Activated T-cell treated with anti-CD3 and anti-CD28 coated beads, Interleukin-2, amount 50 U/mL, for 1 hour (primary cell): Measurements from ENCODE around the gene TRAF3IP1.

Source experiments
- DNase-seq: peaks from one replicate; pipeline ENCODE4 v3.0.0-alpha.2; 2020

The TRAF3IP1 gene

DNA sequence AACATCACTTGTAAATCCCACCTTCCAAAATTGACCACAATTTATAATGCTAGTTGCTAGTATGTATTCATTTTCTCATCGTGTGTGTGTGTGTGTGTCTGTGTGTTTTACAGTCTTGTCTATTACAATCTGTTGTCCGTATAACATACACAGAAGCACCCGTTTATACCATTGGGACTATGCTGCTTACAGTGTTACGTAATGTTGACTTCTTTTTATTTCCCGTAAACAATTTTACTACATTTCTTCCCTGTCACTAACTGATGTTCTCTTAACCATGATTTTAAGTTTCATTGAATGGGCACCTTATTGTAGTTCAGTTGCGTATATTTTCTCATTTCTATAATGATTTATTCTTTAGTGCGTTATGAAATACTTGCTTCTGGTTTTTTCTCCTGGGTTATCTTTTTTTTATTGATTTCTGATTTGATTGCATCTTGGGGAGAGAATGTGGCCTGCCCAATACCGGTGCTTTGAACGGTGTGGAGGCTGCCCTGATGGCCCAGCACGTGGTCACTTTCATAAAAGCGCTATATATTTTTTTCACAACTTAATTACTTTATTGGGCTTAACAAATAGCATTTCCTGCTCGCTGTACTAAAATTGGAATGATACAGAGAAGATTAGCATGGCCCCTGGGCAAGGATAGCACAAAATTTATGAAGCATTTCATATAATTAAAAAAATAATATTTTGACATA lies 91.9 kb downstream of the TRAF3IP1 start:
- DNase-seq, result no peak

- no peak for DNase-seq
Measured at GRCh38 chr2:238413368-238413767, 93.0 kb downstream of the TRAF3IP1 start.

GRCh38 chr2:238415036-238415764 lies 94.9 kb downstream of the TRAF3IP1 start:
- DNase-seq, result no peak

GRCh38 chr2:238415893-238416292 lies 95.6 kb downstream of the TRAF3IP1 start:
- DNase-seq, result no peak

DNA sequence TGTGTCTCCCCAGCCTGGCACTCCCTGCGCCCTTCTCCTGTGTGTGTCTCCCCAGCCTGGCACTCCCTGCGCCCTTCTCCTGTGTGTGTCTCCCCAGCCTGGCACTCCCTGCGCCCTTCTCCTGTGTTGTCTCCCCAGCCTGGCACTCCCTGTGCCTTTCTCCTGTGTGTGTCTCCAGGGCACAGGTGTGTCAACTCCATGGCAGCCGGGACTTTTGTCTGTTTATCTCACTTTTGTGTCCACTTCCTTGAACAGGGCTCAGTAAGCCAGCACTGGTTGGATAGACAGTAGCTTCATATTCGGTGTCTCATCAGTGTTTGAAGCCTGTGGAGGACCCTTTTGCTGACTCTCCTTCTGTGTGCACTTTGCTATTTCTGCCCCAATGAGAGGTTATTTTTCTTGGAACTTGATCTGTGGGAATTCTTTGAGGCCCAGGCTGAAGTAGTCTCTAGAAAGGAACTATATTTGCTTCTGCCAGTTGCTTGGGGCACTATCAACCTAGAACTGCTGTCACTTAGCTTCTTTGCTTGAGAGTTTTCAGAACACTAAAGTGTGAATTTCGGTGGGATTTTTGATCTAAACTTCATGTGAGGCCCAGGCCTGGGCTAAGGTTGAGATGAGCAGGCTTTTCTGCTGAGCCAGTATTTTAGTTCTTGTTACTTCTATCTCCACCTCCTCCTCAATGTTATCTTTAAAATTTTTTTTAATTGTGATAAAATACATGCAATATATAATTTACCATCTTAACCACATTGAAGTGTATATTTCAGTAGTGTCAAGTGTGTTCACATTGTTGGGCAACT lies 98.1 kb downstream of the TRAF3IP1 start:
- DNase-seq, result no peak

GRCh38 chr2:238418999-238419546 lies 98.8 kb downstream of the TRAF3IP1 start:
- DNase-seq, result no peak

GRCh38 chr2:238420442-238420841 lies 100.1 kb downstream of the TRAF3IP1 start:
- no peak for DNase-seq

DNA sequence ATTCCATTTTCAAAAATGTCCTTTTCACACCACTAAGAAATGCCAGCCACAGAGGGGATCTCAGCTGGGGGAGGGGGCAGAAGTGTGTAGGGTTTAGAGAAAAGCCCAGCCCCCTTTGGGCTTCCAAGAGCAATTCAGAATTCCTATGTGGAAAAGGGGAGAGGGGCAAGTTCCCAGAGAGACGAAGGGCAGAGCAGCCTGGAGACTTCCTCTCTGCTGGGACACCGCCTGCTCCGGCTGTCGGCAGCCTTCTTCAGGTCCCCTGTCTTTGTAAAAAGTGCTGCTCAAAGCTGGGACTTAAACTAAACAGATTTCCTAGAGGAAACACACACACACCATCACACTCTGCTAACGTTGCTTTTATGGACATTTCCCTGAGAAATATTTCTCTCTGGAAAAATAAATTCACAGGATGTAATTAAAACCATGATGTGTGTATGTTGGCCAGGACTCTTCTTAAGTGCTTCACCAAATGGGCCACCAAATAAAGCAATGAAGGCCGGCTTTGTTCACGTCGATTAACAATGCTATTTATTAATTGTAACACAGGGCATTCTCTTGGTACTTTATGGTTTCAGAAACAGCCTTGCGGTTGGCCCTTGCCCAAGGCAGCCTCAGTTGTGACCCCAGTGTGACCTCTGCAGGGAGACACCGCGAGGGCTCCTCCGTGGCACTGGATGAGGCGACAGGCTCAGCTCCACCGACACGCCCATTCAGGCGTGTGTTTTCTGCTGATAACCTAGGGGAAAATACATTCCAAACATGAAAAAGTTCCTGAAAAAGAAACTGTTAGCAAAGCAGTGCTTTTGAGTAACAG lies 100.8 kb downstream of the TRAF3IP1 start:
- DNase-seq, result no peak

- DNase-seq, result no peak
Measured at GRCh38 chr2:238421695-238422035, 101.3 kb downstream of the TRAF3IP1 start.

GRCh38 chr2:238422285-238422684 lies 102.0 kb downstream of the TRAF3IP1 start:
- DNase-seq, result no peak

GRCh38 chr2:238422940-238423339 lies 102.6 kb downstream of the TRAF3IP1 start:
- no peak for DNase-seq

DNA sequence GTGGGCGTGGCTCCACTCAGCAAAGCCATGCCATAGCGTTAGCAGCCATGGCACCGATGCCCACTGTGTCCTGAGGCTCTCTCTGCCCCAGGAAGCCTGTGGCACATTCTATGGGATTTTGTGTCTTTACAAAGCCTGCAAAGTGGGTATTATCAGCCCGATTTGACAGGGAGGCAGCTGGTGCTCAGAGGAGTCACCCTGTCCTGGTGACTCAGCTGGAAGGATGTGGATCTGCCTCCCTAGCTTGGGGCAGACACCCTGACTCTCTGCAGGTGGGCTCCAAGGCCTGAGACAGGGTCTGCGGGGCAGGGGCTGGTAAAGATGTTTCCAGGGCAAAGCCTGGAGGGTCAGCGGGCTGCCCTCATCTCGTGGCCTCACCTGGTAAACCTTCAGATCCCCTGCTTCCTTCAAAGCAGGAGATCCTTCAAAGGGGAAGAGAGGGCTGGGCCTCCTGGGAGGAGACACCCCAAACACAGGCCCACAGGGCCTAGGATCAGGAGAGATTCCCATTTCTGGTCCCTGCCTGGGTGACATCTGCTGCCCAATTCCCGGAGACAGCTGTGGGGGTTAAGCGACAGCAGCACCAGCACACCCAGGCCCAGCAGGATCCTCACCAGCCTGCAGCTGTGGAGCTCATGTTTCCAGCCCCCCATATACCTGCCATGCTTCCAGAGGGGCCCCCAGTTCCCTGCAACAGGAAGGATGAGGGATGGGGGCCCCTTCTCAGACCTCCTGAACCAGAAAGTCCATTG lies 103.4 kb downstream of the TRAF3IP1 start:
- no peak for DNase-seq

DNA sequence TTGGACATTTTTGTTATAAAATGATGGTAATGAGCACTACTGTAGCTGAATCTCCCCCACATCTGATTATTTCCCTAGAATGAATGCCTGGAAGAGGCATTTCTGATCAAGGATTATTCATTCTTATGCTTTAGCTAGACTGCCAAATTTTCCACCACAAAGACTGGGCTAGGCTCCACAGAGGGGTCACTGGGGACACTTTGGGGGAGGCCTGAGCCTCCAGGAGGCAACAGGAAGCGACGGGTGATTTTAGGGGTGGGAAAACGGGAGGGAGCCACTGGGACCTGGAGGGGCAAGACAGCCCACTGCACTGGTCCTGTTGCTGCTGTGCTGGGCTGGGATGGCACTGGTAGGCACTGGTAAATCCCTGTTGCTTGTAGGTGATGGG lies 104.0 kb downstream of the TRAF3IP1 start:
- DNase-seq, result no peak

- DNase-seq, result no peak
Measured at GRCh38 chr2:238425505-238425978, 105.2 kb downstream of the TRAF3IP1 start.

GRCh38 chr2:238425979-238426567 lies 105.8 kb downstream of the TRAF3IP1 start:
- no peak for DNase-seq

- peak; percentile 85 for DNase-seq
Measured at GRCh38 chr2:238426568-238427434, 106.5 kb downstream of the TRAF3IP1 start, which contains the start of gene ASB1. ASB1 (plus strand) TSS chr2:238426927; CDS start chr2:238427071, 144 bp downstream.

DNA sequence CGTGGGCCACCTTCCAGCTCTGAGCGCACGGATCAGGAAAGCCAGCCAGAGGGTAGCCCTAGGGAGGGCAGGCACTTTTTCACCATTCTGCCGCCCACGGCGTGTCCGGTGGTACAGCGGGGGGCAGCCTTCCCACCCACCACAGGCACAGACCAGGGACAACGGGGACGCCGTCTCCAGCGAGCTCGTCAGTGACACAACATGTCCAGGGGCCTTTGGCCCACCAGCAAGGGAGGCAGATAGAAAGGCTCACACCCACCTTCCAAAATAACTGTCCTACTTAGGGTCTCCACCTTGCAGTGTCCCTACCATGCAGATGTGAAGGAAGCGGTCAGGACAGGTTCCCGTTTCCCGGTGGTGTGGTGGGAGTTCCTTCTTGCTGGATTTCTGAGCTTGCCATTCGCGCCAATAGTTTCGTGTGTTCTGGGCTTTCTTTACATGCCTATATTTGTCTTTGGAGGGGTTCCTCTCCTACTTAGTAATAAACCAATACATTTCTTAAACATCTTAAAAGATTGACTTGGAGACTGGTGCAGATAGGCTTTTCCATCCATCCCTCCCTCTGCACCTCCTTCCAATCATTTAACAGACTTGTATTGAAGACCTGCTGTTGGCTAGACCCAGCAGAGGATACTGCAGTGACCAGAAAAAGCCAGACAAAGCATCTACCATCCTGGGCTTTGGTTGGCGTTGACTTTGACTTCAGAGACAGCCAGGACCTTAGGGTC lies 107.3 kb downstream of the TRAF3IP1 start:
- DNase-seq, result no peak

GRCh38 chr2:238428866-238429265 lies 108.5 kb downstream of the TRAF3IP1 start:
- no peak for DNase-seq

GRCh38 chr2:238430781-238431180 lies 110.5 kb downstream of the TRAF3IP1 start:
- DNase-seq, result no peak
